ENCODE measurements around the gene UBE2D2.

Gene UBE2D2

GRCh38 chr5:139578325-139578724 is 17.2 kb downstream of the UBE2D2 start:
- TF ChIP-seq, protein P1, sequence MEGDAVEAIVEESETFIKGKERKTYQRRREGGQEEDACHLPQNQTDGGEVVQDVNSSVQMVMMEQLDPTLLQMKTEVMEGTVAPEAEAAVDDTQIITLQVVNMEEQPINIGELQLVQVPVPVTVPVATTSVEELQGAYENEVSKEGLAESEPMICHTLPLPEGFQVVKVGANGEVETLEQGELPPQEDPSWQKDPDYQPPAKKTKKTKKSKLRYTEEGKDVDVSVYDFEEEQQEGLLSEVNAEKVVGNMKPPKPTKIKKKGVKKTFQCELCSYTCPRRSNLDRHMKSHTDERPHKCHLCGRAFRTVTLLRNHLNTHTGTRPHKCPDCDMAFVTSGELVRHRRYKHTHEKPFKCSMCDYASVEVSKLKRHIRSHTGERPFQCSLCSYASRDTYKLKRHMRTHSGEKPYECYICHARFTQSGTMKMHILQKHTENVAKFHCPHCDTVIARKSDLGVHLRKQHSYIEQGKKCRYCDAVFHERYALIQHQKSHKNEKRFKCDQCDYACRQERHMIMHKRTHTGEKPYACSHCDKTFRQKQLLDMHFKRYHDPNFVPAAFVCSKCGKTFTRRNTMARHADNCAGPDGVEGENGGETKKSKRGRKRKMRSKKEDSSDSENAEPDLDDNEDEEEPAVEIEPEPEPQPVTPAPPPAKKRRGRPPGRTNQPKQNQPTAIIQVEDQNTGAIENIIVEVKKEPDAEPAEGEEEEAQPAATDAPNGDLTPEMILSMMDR (IDR thresholded peaks at IDR 0.05), result no peak

- TF ChIP-seq, protein P1 (IDR thresholded peaks at IDR 0.05), result no peak
Measured at GRCh38 chr5:139584137-139584536, 23.0 kb downstream of the UBE2D2 start.

DNA sequence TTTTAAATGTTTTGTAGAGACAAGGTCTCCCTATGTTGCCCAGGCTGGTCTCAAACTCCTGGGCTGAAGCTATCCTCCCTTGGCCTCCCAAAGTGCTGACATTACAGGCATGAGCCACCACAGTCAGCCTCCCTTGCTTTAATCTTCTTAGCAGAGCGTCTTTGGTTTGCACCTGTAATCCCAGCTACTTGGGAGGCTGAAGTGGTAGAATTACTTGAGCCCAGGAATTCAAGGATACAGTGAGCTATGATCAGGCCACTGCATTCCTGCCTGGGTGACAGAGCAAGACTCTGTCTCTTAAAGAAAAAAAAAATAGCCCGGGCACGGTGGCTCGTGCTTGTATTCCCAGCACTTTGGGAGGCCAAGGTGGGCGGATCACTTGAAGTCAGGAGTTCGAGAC is 27.8 kb downstream of the UBE2D2 start:
- TF ChIP-seq, protein P1 (IDR thresholded peaks at IDR 0.05), result no peak

GRCh38 chr5:139592289-139592688 is 31.1 kb downstream of the UBE2D2 start:
- TF ChIP-seq, protein P1 (IDR thresholded peaks at IDR 0.05), result no peak

- TF ChIP-seq, protein P1 (IDR thresholded peaks at IDR 0.05), result no peak
Measured at GRCh38 chr5:139593716-139594319, 32.7 kb downstream of the UBE2D2 start.

DNA sequence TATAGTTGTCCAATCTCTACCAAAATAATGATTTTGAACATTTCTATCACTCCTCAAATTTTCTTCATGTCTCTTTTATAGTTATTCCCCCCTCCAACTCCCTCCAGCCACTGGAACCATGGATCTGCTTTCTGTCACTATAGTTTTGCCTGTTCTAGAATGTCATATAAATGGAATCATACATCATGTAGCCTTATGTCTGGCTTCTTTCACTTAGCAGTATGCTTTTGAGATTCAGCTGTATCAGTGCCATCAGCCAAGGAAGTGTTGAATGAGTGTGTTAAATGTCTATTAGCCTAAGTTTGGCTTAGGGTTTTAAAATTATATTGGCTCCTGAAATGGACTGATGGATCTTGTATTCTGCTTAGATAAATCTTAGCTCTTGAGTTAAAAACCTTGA is 36.0 kb downstream of the UBE2D2 start:
- TF ChIP-seq, protein P1 (IDR thresholded peaks at IDR 0.05), result no peak

GRCh38 chr5:139600336-139600949 is 39.3 kb downstream of the UBE2D2 start:
- TF ChIP-seq, protein P1 (IDR thresholded peaks at IDR 0.05), result no peak

Measured in LNCAP (cell line).